Stimulated activated CD8-positive, alpha-beta memory T cell treated with anti-CD3 and anti-CD28 coated beads, Interleukin-15, amount 100 ng/mL, for 48 hours (primary cell): ENCODE results near the gene COX14.
"Not testable (repeated sequence)": the region's sequence is repeated elsewhere in the genome, so short reads cannot be mapped to it uniquely, and the experiment has no call there.

ENCODE experiments used
- DNase-seq, 2 donors: peaks; one replicate each; pipeline ENCODE4 v3.0.0-alpha.2; 2020; ENCODE audit warnings: low read depth in 2 of 2

The COX14 gene

GRCh38 chr12:50107416-50108268 is 4.4 kb upstream of the COX14 start:
- DNase-seq = no peak

GRCh38 chr12:50109319-50109718 is 2.7 kb upstream of the COX14 start:
- no peak for DNase-seq

DNA sequence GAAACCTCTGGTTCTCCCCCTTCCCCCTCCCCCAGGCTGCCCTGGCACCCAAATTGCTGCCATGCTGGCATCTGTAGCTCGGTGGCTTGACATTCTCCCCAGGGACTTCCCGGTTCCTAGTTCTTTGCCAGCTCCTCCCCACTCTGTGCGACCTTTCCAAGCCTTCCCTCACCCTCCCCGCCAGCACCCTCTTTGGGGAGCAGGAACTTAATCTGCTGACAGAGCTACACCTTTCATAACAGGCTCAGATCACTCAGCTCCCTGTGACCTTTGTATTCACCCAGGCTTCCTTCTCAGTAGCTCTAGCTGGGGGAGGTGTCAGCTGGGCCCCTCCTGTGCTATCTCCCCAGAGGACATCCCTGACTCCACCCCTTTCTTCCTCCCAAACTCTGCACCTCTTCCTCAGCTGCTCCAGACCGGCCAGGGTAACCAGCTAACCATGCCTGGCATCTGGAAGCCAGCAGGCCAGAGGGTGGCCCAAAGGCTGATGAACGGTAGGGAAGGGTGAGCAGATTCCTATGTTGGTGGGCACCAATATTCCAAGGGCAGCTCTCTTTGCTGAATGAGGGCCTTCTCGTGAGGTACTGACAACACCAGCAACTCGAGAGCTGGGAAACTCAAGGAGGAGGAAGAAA is 1.8 kb upstream of the COX14 start:
- no peak for DNase-seq

DNA sequence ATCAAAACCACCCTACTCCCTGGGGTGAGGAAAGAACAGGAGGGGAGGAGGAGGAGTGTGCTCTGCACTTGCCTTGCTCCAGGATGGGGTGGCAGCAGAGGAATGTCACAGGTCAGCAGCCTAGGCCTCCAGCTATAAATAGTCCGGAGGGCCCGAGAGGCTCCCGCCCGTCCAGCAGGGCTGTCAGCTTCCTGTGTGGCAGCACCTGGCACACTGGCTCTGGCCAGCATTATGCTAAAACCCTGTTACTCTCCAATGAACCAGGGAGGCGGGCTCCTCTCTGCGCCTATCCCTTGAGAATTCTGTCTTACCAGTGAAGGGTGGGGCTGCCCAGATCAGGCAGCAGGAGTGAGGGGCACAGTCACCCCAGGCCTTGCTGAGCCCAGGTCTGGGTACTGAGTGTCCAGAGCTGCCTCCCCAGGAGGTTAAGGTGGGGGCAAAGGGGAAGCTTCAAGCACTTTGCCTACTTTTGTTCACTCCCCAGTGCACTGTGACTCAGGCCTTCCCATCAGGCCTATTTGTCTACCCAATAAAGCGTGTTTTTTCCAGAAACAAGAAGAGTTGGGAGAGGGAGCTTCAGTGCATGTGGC is 1.2 kb upstream of the COX14 start:
- DNase-seq = no peak

DNA sequence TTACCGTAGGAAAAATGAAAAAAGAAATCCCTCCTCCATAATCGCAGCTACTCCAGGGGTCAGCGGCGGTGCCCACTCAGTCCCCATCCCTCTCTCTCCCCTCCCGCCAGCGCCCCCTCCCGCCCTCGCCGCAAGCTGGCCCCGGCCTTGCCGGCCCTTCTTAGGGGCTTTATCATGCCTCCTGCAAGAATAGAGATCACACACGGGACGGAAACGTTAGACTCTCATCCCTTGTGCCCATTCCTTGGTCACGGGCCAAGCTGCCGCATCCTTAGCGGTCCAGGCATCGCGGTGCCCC is 692 bp upstream of the COX14 start:
- DNase-seq = no peak

- DNase-seq = no peak
Measured at GRCh38 chr12:50112456-50113218, 601 bp downstream of the COX14 start.

GRCh38 chr12:50117057-50117622 is 5.1 kb downstream of the COX14 start:
- DNase-seq = no peak

GRCh38 chr12:50119387-50119786 is 7.4 kb downstream of the COX14 start:
- no peak for DNase-seq

DNA sequence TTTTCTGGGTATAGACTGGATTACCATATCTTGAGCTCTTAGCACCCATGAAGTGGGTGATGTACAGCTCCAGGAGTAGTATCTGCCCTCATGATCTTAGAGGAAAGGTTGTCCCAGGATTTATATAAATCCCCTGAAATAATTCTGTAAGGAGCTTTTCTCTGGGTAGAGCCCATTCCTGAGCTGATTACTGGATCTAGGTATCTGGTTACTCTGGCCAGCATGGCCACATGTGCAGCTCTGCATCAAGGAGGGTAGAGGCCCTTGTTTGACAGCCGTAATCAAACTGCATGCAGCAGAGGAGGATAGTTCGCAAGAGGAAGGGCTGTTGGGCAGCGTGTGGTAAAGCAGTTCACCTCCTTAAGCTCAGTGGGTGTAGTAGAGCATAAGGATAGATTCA is 8.5 kb downstream of the COX14 start:
- no peak for DNase-seq

DNA sequence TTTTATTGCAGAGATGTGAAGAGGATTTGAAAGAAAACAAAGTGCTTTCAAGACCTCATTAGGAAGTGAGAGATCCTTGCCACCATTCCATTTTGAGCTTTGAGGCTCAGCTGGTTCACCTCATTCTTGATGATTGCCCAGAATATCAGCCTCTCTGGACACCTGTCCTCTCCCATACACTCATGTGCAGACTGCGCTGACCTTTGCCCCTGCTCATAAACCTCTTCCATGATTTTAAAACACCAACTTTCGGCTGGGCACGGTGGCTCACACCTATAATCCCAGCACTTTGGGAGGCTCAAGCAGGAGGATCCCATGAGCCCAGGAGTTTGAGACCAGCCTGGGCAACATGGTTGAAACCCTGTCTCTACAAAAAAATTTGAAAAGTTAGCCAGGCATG is 8.9 kb downstream of the COX14 start:
- DNase-seq = no peak

DNA sequence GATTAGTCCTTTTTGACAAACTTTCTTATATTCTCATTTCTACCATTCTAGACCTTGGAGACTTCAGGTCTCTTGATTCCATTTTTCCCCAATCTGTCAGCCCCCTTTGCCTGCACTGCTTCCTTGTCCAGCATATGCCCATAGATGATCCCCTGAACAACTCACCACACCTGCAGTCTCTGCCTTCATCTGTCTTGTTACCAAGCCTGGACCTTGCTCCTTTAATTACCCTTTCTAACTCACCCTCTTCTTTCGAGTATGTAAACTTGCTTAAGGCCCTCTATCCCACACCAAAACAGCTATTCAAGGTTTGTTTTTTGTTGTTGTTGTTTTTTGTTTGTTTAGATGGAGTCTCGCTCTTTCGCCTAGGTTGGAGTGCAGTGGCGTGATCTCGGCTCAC is 9.6 kb downstream of the COX14 start:
- DNase-seq = no peak

DNA sequence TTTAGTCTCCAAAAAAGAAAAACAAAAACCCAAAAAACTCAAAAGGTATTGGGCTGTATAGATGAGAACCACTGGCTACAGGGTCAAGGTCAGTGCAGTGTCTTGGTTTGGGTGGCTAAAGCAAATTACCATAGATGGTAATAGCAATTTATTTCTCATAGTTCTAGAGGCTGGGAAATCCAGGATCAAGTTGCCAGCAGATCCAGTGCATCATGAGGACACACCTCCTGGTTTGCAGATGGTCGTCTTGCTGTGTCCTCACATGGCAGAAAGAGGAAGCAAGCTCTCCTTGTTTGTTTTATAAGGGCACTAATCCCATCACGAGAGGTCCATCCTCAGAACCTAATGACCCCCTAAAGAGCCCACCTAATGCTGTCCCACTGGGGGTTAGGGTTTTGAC is 11.2 kb downstream of the COX14 start:
- no peak for DNase-seq

- DNase-seq = no peak
Measured at GRCh38 chr12:50127546-50127945, 15.5 kb downstream of the COX14 start.

DNA sequence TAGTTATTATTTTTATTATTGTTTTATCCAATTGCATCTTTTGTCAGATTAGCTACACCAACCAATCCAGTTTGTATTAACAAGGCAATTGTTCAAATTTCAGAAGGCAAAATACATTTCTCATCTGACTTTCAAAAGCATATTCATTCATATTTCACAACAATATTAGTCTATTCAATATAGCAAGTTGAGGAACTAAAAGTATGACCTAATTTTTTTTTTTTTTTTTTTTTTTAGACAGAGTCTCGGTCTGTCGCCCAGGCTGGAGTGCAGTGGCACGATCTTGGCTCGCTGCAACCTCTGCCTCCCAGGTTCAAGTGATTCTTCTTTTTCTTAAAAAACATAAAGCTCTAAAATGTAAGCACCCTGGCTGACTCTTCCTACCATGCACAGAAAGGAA is 17.3 kb downstream of the COX14 start:
- DNase-seq = no peak

- no peak for DNase-seq
Measured at GRCh38 chr12:50132505-50133135, 20.6 kb downstream of the COX14 start.

DNA sequence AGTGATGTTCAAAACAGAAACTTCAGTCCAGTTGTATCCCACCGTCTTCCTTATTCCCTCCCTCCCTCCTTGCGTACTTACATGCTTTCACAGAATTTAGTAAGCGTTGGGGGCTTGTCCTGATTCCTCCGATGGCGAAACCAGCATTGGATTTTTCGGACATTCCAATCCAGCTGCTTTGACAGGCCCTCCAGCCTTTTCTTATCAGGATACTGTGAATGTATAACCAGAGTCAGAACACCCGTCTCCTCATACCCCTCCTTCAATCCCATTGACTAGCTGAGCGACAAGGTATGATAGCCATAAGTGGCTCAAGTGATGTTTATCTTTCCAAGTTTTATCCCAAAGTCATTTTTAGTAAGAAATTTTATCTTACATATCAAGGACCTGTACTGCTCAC is 31.0 kb downstream of the COX14 start:
- no peak for DNase-seq

GRCh38 chr12:50145439-50145838 is 33.4 kb downstream of the COX14 start:
- no peak for DNase-seq

DNA sequence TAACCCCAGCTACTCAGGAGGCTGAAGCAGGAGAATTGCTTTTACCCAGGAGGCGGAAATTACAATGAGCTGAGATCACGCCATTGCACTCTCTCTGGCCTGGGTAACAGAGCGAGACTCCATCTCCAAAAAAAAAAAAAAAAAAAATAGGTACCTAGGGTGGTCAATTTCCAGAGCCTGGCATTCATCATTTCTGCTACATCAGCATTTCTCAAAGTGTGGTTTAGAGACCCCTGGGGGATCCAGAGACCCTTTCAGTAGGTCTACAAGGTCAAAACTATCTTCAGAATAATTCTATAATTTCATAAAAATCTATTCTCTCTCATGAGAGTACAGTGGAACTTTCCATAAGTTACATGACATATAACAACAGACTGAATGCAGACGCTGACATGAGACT is 35.2 kb downstream of the COX14 start:
- no peak for DNase-seq

DNA sequence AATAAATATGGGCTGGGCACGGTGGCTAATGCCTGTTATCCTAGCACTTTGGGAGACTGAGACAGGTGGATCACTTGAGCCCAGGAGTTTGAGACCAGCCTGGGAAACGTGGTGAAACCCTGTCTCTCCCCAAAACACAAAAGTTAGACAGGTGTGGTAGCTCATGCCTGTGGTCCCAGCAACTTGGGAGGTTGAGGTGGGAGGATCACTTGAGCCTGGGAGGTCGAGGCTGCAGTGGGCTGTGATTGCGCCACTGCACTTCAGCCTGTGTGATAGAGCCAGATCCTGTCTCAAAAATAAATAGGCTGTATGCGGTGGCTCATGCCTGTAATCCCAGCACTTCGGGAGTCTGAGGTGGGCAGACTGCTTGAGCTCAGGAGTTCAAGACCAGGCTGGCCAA is 36.0 kb downstream of the COX14 start:
- not testable (repeated sequence) for DNase-seq

DNA sequence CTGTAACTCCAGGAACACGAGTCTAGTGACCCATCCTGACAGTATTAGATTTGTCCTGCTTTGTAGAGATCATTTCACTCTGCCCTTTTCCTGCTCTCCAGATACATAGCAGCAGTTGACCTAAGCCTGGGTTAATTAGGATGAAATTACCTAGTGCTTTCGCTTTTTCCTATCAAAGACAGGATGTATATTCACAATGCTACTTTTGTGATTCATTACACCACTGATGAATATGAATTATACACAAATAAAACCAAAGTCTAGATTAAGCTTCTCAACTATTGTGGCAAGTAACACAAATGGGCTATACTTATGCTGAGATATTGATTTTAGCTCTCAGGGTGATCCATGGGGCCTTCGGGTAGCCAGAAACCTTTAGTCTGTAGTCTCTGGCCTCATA is 37.3 kb downstream of the COX14 start:
- no peak for DNase-seq

DNA sequence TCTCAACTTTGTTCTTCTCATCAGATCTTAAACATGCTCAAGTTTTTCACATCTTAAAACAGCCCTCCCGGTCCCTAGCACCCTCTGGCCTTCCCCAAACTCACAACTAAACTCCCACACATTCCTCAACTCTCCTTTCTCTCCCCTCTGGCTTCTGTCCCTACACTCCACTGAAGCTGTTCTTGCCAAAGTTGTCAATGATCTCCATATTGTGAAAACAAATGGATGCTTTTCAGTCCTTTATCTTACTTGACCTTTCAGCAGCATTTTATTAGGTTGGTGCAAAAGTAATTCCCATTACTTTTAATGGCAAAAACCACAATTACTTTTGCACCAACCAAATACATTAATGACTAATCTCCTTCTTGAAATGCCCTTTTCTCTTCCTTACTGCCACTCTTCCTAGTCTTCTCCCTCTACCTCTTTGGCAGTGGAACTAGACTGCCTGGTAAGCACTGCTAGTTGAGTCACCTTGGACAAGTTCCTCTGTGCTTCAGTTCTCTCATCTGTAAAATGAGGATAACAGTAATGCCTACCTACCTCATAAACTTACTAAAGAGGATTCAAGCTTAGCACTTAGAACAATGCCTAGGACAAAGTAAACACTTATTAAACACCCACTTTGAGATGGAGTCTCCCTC is 39.1 kb downstream of the COX14 start:
- DNase-seq = no peak
